SK-N-SH treated with all-trans-retinoic acid at 6 μM for 48 hours (cell line): Measurements from ENCODE around the gene TRIM56.
A peak's percentile ranks its signal among the peaks of the same experiment; 100 is the strongest.
"Not testable (repeated sequence)": the region's sequence is repeated elsewhere in the genome, so short reads cannot be mapped to it uniquely, and the experiment has no call there.

Source experiments
- ATAC-seq: fragments of 200-7000 bp; cut with Tn5 transposase; 3 replicates; pipeline ENCODE4 v1.9.1; 2020; ENCODE audit warnings: mild to moderate bottlenecking, moderate library complexity
- ARNTL ChIP-seq: fragments of 450-650 bp; formaldehyde crosslinking; IDR thresholded peaks from 2 replicates; pipeline ENCODE4 v1.5.0; 2020; ENCODE audit warnings: low read depth, mild to moderate bottlenecking, moderate library complexity, borderline replicate concordance
- BACH2 ChIP-seq: fragments of 250-450 bp; sonication (Bioruptor Pico); IDR thresholded peaks from 2 replicates; pipeline ENCODE4 v1.9.0; 2021; ENCODE audit warnings: mild to moderate bottlenecking, borderline replicate concordance
- CSDC2 ChIP-seq: fragments of 250-450 bp; sonication (Bioruptor Pico); IDR thresholded peaks from 2 replicates; pipeline ENCODE4 v1.5.0; 2020; ENCODE audit warnings: mild to moderate bottlenecking, moderate library complexity
- ESRRG ChIP-seq: fragments of 250-450 bp; sonication (Bioruptor Pico); IDR thresholded peaks from 2 replicates; pipeline ENCODE4 v1.6.1; 2021; ENCODE audit warnings: mild to moderate bottlenecking
- GLIS3 ChIP-seq: fragments of 250-450 bp; sonication (Bioruptor Pico); IDR thresholded peaks from 2 replicates; pipeline ENCODE4 v1.5.0; 2020; ENCODE audit warnings: mild to moderate bottlenecking, moderate library complexity
- ISL1 ChIP-seq: fragments of 250-450 bp; sonication (Bioruptor Pico); IDR thresholded peaks from 2 replicates; pipeline ENCODE4 v2.1.2; 2022; ENCODE audit warnings: mild to moderate bottlenecking, moderate library complexity
- OSR1 ChIP-seq: fragments of 250-450 bp; sonication (Bioruptor Pico); IDR thresholded peaks from 2 replicates; pipeline ENCODE4 v1.8.0; 2022; ENCODE audit warnings: moderate library complexity, mild to moderate bottlenecking, inconsistent platforms
- PATZ1 ChIP-seq: fragments of 250-450 bp; sonication (Bioruptor Pico); IDR thresholded peaks from 2 replicates; pipeline ENCODE4 v1.8.0; 2020; ENCODE audit warnings: mild to moderate bottlenecking, moderate library complexity, borderline replicate concordance
- PPARA ChIP-seq: fragments of 250-450 bp; sonication (Bioruptor Pico); IDR thresholded peaks from 2 replicates; pipeline ENCODE4 v1.5.0; 2020; ENCODE audit warnings: mild to moderate bottlenecking, borderline replicate concordance
- RARB ChIP-seq: fragments of 250-450 bp; sonication (Bioruptor Pico); IDR thresholded peaks from 2 replicates; pipeline ENCODE4 v1.8.0; 2021; ENCODE audit warnings: mild to moderate bottlenecking, moderate library complexity
- SNAI2 ChIP-seq: fragments of 250-450 bp; sonication (Bioruptor Pico); IDR thresholded peaks from 2 replicates; pipeline ENCODE4 v1.5.0; 2020; ENCODE audit warnings: mild to moderate bottlenecking, moderate library complexity
- TCF4 ChIP-seq: fragments of 250-450 bp; sonication (Bioruptor Pico); IDR thresholded peaks from 2 replicates; pipeline ENCODE4 v1.8.0; 2021; ENCODE audit warnings: mild to moderate bottlenecking, moderate library complexity, borderline replicate concordance
- TOX ChIP-seq: fragments of 250-450 bp; sonication (Bioruptor Pico); IDR thresholded peaks from 2 replicates; pipeline ENCODE4 v1.8.0; 2021; ENCODE audit warnings: mild to moderate bottlenecking, moderate library complexity, borderline replicate concordance
- ZFP3 ChIP-seq: fragments of 250-450 bp; sonication (Bioruptor Pico); IDR thresholded peaks from 2 replicates; pipeline ENCODE4 v1.5.0; 2020; ENCODE audit warnings: mild to moderate bottlenecking, moderate library complexity
- ZFP30 ChIP-seq: fragments of 450-650 bp; formaldehyde crosslinking; IDR thresholded peaks from 2 replicates; pipeline ENCODE4 v1.5.0; 2022; ENCODE audit warnings: mild to moderate bottlenecking, moderate library complexity
- ZNF565 ChIP-seq: fragments of 450-650 bp; formaldehyde crosslinking; conservative IDR thresholded peaks from 2 replicates; pipeline ENCODE4 v1.5.0; 2020; ENCODE audit warnings: low read depth, mild to moderate bottlenecking, moderate library complexity
- ZNF70 ChIP-seq: fragments of 450-650 bp; formaldehyde crosslinking; IDR thresholded peaks from 2 replicates; pipeline ENCODE4 v1.5.0; 2020; ENCODE audit warnings: mild to moderate bottlenecking, moderate library complexity
- ZNF8 ChIP-seq: fragments of 450-650 bp; formaldehyde crosslinking; IDR thresholded peaks from 2 replicates; pipeline ENCODE4 v1.5.0; 2020; ENCODE audit warnings: mild to moderate bottlenecking, moderate library complexity
- TF ChIP-seq, protein P1 (sequence below): fragments of 250-450 bp; sonication (Bioruptor Pico); IDR thresholded peaks from 2 replicates; pipeline ENCODE4 v1.5.1; 2020; ENCODE audit warnings: low read depth, mild to moderate bottlenecking, moderate library complexity
- TF ChIP-seq, protein P2 (sequence below): fragments of 250-450 bp; sonication (Bioruptor Pico); IDR thresholded peaks from 2 replicates; pipeline ENCODE4 v1.5.0; 2020; ENCODE audit warnings: mild to moderate bottlenecking, moderate library complexity

The TRIM56 gene

GRCh38 chr7:101089876-101090275, 4.6 kb downstream of the TRIM56 start:
- no peak for TF ChIP-seq ZNF70 (CRISPR knock-in tag)
- TF ChIP-seq ESRRG: no peak
- TF ChIP-seq TOX: no peak
- TF ChIP-seq GLIS3 (CRISPR knock-in tag): no peak
- no peak for TF ChIP-seq BACH2 (CRISPR knock-in tag)
- no peak for TF ChIP-seq ZFP30 (CRISPR knock-in tag)
- TF ChIP-seq ZFP3 (CRISPR knock-in tag): no peak
- no peak for TF ChIP-seq ZNF8 (CRISPR knock-in tag)
- no peak for TF ChIP-seq ISL1 (CRISPR knock-in tag)
- TF ChIP-seq TCF4 (CRISPR knock-in tag): no peak
- no peak for TF ChIP-seq RARB (CRISPR knock-in tag)
- no peak for TF ChIP-seq CSDC2 (CRISPR knock-in tag)
- TF ChIP-seq ARNTL (CRISPR knock-in tag): no peak
- no peak for TF ChIP-seq PPARA
- ATAC-seq: no peak

DNA sequence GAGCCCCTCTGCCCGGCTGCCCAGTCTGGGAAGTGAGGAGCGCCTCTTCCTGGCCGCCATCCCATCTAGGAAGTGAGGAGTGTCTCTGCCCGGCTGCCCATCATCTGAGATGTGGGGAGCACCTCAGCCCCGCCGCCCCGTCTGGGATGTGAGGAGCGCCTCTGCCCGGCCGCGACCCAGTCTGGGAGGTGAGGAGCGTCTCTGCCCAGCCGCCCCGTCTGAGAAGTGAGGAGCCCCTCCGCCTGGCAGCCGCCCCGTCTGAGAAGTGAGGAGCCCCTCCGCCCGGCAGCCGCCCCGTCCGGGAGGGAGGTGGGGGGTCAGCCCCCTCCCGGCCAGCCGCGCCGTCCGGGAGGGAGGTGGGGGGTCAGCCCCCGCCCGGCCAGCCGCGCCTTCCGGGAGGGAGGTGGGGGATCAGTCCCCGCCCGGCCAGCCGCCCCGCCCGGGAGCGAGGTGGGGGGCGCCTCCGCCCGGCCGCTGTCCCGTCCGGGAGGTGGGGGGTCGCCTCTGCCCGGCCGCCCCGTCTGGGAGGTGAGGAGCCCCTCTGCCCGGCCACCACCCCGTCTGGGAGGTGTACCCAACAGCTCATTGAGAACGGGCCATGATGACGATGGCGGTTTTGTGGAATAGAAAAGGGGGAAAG, 7.1 kb downstream of the TRIM56 start:
- ATAC-seq: not testable (repeated sequence)

GRCh38 chr7:101093906-101094305, 8.6 kb downstream of the TRIM56 start:
- no peak for TF ChIP-seq PPARA
- TF ChIP-seq ISL1 (CRISPR knock-in tag): peak; percentile 73
- TF ChIP-seq ZNF70 (CRISPR knock-in tag): no peak
- no peak for TF ChIP-seq TCF4 (CRISPR knock-in tag)
- TF ChIP-seq, protein P1, sequence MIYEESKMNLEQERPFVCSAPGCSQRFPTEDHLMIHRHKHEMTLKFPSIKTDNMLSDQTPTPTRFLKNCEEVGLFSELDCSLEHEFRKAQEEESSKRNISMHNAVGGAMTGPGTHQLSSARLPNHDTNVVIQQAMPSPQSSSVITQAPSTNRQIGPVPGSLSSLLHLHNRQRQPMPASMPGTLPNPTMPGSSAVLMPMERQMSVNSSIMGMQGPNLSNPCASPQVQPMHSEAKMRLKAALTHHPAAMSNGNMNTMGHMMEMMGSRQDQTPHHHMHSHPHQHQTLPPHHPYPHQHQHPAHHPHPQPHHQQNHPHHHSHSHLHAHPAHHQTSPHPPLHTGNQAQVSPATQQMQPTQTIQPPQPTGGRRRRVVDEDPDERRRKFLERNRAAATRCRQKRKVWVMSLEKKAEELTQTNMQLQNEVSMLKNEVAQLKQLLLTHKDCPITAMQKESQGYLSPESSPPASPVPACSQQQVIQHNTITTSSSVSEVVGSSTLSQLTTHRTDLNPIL: peak; percentile 84; the same call in 1 of the 2 replicates
- ATAC-seq: peak; percentile 93

DNA sequence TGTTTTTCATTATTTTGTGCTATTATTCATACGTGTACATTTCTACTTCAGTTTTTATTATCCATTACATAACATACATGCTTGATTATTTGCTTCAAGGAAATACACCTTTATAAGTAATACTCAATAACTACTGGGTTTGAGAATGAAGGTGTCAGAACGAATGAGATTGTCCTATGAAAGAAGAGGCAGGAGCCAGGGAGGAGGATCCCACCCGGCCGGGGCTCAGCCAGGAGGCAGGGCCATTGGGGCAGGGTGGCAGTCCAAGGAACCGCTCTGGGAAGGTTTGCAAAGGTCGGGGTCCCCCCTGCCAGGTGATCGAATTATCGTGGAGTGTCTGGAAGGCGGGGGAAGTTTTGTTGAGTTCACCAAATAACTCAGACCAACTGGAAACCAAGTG, 9.1 kb downstream of the TRIM56 start:
- TF ChIP-seq, protein P2, sequence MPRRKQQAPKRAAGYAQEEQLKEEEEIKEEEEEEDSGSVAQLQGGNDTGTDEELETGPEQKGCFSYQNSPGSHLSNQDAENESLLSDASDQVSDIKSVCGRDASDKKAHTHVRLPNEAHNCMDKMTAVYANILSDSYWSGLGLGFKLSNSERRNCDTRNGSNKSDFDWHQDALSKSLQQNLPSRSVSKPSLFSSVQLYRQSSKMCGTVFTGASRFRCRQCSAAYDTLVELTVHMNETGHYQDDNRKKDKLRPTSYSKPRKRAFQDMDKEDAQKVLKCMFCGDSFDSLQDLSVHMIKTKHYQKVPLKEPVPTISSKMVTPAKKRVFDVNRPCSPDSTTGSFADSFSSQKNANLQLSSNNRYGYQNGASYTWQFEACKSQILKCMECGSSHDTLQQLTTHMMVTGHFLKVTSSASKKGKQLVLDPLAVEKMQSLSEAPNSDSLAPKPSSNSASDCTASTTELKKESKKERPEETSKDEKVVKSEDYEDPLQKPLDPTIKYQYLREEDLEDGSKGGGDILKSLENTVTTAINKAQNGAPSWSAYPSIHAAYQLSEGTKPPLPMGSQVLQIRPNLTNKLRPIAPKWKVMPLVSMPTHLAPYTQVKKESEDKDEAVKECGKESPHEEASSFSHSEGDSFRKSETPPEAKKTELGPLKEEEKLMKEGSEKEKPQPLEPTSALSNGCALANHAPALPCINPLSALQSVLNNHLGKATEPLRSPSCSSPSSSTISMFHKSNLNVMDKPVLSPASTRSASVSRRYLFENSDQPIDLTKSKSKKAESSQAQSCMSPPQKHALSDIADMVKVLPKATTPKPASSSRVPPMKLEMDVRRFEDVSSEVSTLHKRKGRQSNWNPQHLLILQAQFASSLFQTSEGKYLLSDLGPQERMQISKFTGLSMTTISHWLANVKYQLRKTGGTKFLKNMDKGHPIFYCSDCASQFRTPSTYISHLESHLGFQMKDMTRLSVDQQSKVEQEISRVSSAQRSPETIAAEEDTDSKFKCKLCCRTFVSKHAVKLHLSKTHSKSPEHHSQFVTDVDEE (CRISPR knock-in tag): no peak
- no peak for TF ChIP-seq PPARA
- TF ChIP-seq PATZ1: no peak
- no peak for TF ChIP-seq TOX
- no peak for TF ChIP-seq TCF4 (CRISPR knock-in tag)
- TF ChIP-seq RARB (CRISPR knock-in tag): no peak
- TF ChIP-seq OSR1 (CRISPR knock-in tag): no peak
- TF ChIP-seq ZNF565 (CRISPR knock-in tag): no peak
- no peak for TF ChIP-seq BACH2 (CRISPR knock-in tag)
- no peak for TF ChIP-seq SNAI2 (CRISPR knock-in tag)
- TF ChIP-seq, protein P1: no peak
- TF ChIP-seq, all 23 proteins: peak for 0
- peak; percentile 40 for ATAC-seq
